ENCODE data around the gene IFIT2. TPM values are rescaled to one million over a fixed set of nuclear protein-coding genes. Genes with fewer than 3 reads are reported as not detected.

IFIT2 gene
- total RNA-seq, 2 experiments from 2014 or later, result 36.9 to 38.9 TPM

DNA sequence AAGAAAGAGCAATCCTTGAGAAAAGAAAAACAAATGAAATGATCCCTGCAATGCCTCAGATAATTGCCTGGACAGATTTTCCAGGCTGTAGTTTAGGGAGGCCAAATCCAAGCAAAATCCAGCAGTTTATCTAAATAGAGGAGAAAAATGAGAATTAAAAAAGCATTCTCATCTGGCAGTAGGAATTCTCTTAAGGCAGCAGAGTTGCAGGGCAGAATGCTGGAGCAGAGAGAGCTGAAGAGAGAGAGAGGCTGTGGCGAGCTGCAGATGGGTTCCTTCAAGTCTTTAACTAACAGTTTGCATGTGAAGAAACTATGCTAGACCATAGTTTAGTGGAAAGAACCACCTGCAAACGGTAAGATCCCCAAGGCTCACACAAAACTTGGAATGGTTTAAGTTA lies 44.3 kb upstream of the IFIT2 start:
- Mint-ChIP-seq H3K4me3 (no peak overlapping the region), H3K4me1 (ENCODE audit: low read depth) (peaks cover 5% of the 10 kb centered on the region), H3K9me3 (no peaks in the 10 kb centered on the region), H3K27me3 (no peaks in the 10 kb centered on the region), H3K36me3 (ENCODE audit: low read depth) (no peaks in the 10 kb centered on the region), H3K27ac (no peak overlapping the region)
- Histone ChIP-seq H3K36me3 (ENCODE audit: insufficient read depth, low read length) (no peaks in the 10 kb centered on the region), H3K4me3 (ENCODE audit: low read length) (no peak overlapping the region), H3K9me3 (ENCODE audit: control insufficient read depth in 1 of 2, insufficient read depth in 1 of 2, low read length in 2 of 2) (peaks cover 0 to 6% of the 10 kb centered on the region in 2 experiments), H3K4me1 (ENCODE audit: insufficient read depth, low read length) (peaks cover 5% of the 10 kb centered on the region), H3K27me3 (ENCODE audit: control insufficient read depth in 1 of 2, insufficient read depth in 2 of 2, low read length in 2 of 2) (no peaks in the 10 kb centered on the region), H3K27ac (ENCODE audit: low read depth in 1 of 2, low read length in 2 of 2) (no peak overlapping the region)
- TF ChIP-seq, protein P1, sequence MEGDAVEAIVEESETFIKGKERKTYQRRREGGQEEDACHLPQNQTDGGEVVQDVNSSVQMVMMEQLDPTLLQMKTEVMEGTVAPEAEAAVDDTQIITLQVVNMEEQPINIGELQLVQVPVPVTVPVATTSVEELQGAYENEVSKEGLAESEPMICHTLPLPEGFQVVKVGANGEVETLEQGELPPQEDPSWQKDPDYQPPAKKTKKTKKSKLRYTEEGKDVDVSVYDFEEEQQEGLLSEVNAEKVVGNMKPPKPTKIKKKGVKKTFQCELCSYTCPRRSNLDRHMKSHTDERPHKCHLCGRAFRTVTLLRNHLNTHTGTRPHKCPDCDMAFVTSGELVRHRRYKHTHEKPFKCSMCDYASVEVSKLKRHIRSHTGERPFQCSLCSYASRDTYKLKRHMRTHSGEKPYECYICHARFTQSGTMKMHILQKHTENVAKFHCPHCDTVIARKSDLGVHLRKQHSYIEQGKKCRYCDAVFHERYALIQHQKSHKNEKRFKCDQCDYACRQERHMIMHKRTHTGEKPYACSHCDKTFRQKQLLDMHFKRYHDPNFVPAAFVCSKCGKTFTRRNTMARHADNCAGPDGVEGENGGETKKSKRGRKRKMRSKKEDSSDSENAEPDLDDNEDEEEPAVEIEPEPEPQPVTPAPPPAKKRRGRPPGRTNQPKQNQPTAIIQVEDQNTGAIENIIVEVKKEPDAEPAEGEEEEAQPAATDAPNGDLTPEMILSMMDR (IDR thresholded peaks at IDR 0.05), result no peak
- CTCF ChIA-PET, result no interaction called here
- ATAC-seq (ENCODE audit: poor library complexity), result no peak
- intact Hi-C loops (cut with DNase I, micrococcal nuclease), result loop anchor here (10.0 kb wide), 2 partner anchors 157 to 447 kb away; partner anchors contain the start of genes IFIT5 (in 1 of the 2) and KIF20B (in 1 of the 2)
- POLR2A ChIA-PET, result no interaction called here
- DNase-seq, result no peak

DNA sequence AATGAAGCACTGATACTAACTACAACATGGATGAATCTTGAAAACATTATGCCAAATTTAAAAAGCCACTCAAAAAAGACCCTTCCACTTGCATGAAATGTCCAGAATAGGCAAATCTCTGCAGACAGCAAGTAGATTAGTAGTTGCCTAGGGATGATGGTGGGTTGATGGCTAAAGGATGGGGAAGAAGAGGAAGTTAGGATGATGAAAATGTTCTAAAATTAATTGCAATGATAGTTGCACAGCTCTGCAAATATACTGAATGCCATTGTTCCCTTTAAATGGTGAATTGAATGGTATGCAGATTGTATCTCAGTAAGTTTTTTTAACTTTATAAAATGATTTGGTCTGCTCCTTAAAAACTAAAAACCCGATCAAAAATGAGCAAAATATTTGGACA lies 43.0 kb upstream of the IFIT2 start:
- ChIA-PET CTCF (interaction anchor here (1.0 kb wide), 1 partner anchor 69 kb away, joined by 3 read pairs; the partner anchor contains the start of gene IFIT3), POLR2A (no interaction called here)
- H3K4me3 Mint-ChIP-seq, result no peak overlapping the region
- peaks cover 0 to 5% of the 10 kb centered on the region in 2 experiments for H3K9me3 ChIP-seq (ENCODE audit: control insufficient read depth in 1 of 2, insufficient read depth in 1 of 2, low read length in 2 of 2)
- H3K36me3 Mint-ChIP-seq (ENCODE audit: low read depth), result no peaks in the 10 kb centered on the region
- H3K27ac ChIP-seq (ENCODE audit: low read depth in 1 of 2, low read length in 2 of 2), result no peak overlapping the region
- DNase-seq (no peak), ATAC-seq (ENCODE audit: poor library complexity) (no peak)
- H3K27ac Mint-ChIP-seq, result no peak overlapping the region
- intact Hi-C loops (cut with DNase I, micrococcal nuclease), result loop anchor here (10.0 kb wide), 2 partner anchors 156 to 446 kb away; partner anchors contain the start of genes IFIT5 (in 1 of the 2) and KIF20B (in 1 of the 2)
- H3K27me3 ChIP-seq (ENCODE audit: control insufficient read depth in 1 of 2, insufficient read depth in 2 of 2, low read length in 2 of 2), result no peaks in the 10 kb centered on the region
- peaks cover 5% of the 10 kb centered on the region for H3K4me1 Mint-ChIP-seq (ENCODE audit: low read depth)
- TF ChIP-seq, protein P1 (IDR thresholded peaks at IDR 0.05), result no peak
- H3K36me3 ChIP-seq (ENCODE audit: insufficient read depth, low read length), result no peaks in the 10 kb centered on the region
- H3K4me1 ChIP-seq (ENCODE audit: insufficient read depth, low read length), result peaks cover 5% of the 10 kb centered on the region
- no peaks in the 10 kb centered on the region for H3K9me3 Mint-ChIP-seq
- no peak overlapping the region for H3K4me3 ChIP-seq (ENCODE audit: low read length)
- H3K27me3 Mint-ChIP-seq, result no peaks in the 10 kb centered on the region

DNA sequence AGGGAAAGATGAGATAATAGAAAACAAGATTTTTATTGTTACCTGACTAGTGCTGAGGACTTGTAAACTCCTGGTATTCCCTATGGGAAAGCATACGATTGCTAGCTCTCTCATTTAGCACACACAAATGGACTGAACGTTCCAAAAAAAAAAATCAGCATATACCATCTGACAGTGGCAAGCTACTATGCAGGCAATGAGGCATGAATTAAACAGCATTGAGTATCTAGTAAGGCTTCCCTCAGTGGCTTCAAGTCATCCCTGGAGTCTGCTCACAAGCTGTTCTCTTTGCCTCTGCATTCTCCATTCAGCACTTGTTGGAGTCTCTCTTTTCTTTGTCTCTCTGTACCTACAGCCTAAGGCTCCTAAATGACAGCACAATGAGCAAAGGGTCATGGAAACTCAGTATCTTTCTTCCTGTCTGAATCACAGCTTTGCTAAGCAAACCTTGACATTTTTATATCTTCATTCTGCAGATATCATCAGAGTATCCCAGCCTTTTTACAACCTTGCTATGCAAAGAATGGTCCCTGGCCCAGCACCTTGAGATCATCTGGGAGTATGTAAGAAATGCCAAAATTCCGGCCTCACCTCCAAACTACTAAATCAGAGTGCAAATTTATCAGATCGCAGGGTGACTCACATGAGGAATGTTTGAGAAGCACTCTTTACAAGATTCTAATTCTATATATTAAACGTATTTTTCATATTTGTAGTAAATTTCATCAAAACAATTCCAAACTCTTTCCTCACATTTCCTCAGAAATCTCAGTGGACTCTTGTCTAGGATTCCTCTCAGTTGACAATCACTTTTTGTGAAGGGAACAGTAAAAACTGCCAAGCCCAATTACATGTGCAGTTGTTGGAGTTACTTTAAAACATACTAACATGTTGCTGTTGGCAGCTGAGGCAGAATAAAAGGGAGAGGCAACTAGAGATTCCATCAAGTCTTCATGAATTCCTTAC lies 39.5 kb upstream of the IFIT2 start:
- TF ChIP-seq, protein P1 (IDR thresholded peaks at IDR 0.05), result no peak
- Mint-ChIP-seq H3K4me3 (no peak overlapping the region), H3K27ac (no peak overlapping the region), H3K4me1 (ENCODE audit: low read depth) (peaks cover 5% of the 10 kb centered on the region), H3K36me3 (ENCODE audit: low read depth) (no peaks in the 10 kb centered on the region), H3K27me3 (no peaks in the 10 kb centered on the region), H3K9me3 (no peaks in the 10 kb centered on the region)
- Histone ChIP-seq H3K9me3 (ENCODE audit: control insufficient read depth in 1 of 2, insufficient read depth in 1 of 2, low read length in 2 of 2) (peaks cover 0 to 5% of the 10 kb centered on the region in 2 experiments), H3K4me1 (ENCODE audit: insufficient read depth, low read length) (peaks cover 5% of the 10 kb centered on the region), H3K4me3 (ENCODE audit: low read length) (no peak overlapping the region), H3K27me3 (ENCODE audit: control insufficient read depth in 1 of 2, insufficient read depth in 2 of 2, low read length in 2 of 2) (no peaks in the 10 kb centered on the region), H3K36me3 (ENCODE audit: insufficient read depth, low read length) (no peaks in the 10 kb centered on the region), H3K27ac (ENCODE audit: low read depth in 1 of 2, low read length in 2 of 2) (no peak overlapping the region)
- DNase-seq (no peak), ATAC-seq (ENCODE audit: poor library complexity) (no peak)
- POLR2A ChIA-PET, result interaction anchor here (1.0 kb wide), 1 partner anchor 152 kb away, joined by 5 read pairs; the partner anchor contains the start of gene IFIT5
- CTCF ChIA-PET, result interaction anchor here (1.2 to 1.5 kb wide), 2 partner anchors 9 to 127 kb away, joined by 3 read pairs; no protein-coding TSS in a partner anchor
- intact Hi-C loops (cut with DNase I, micrococcal nuclease), result no loop called here

All from CD4-positive, alpha-beta T cell (primary cell).